Measurements from ENCODE around the gene SYNE3.

GRCh38 chr14:95482627-95483308 is 33.7 kb downstream of the SYNE3 start:
- TF ChIP-seq CTCF (IDR thresholded peaks at IDR 0.05; ENCODE audit: poor library complexity) (no peak), EZH2 (IDR thresholded peaks at IDR 0.05; ENCODE audit: borderline replicate concordance) (no peak), EZH2phosphoT487 (IDR thresholded peaks at IDR 0.05; ENCODE audit: low read depth, severe bottlenecking, unreplicated experiment) (no peak)

All from hepatocyte (in vitro differentiated cells).